Common myeloid progenitor, CD34-positive (primary cell): ENCODE measurements around the gene PTPRK.

Source experiments
- CTCF ChIA-PET: fragments of 350-600 bp; sonication (Branson Sonifier 250); formaldehyde crosslinking; loops from one replicate; lab custom pipeline; 2021; ENCODE audit warnings: antibody characterized with exemption; lab: Charles Lee
- POLR2A ChIA-PET: fragments of 350-600 bp; sonication (Branson Sonifier 250); formaldehyde crosslinking; loops from one replicate; lab custom pipeline; 2021; ENCODE audit warnings: antibody characterized with exemption; lab: Charles Lee
- DNase-seq, 3 donors: peaks; one replicate each; pipeline versions ENCODE4 v3.0.0 to v3.0.0-alpha.2; 2013
- H3K27ac ChIP-seq, 2 experiments: 1 replicate in 1 of 2; 2 replicates in 1 of 2; pipeline ENCODE4 v1.7.0; 2013; ENCODE audit warnings: inconsistent platforms in 2 of 2, low read length in 2 of 2, mild to moderate bottlenecking in 2 of 2, low read depth in 1 of 2, moderate library complexity in 1 of 2; ENCODE audit not compliant: severe bottlenecking in 2 of 2, insufficient read depth in 1 of 2, poor library complexity in 1 of 2
- H3K27me3 ChIP-seq, 5 experiments: replicated peaks in 2 of 5; 1 replicate in 3 of 5; 2 replicates in 2 of 5; pipeline versions ENCODE4 v1.6.1 to v1.7.0; 2013; ENCODE audit warnings: low read length in 4 of 5, mild to moderate bottlenecking in 2 of 5, moderate library complexity in 2 of 5, inconsistent platforms in 1 of 5; ENCODE audit not compliant: insufficient read depth in 5 of 5, control insufficient read depth in 4 of 5
- H3K36me3 ChIP-seq, 4 experiments: 1 replicate in 2 of 4; 2 replicates in 2 of 4; pipeline versions ENCODE4 v1.6.1 to v1.7.0; 2013; ENCODE audit warnings: low read length in 3 of 4, control low read depth in 1 of 4, mild to moderate bottlenecking in 1 of 4; ENCODE audit not compliant: control insufficient read depth in 4 of 4, insufficient read depth in 4 of 4
- H3K4me1 ChIP-seq, 4 experiments: 1 replicate in 3 of 4; 2 replicates in 1 of 4; pipeline versions ENCODE4 v1.6.1 to v1.7.1; 2013; ENCODE audit warnings: low read length in 3 of 4, mild to moderate bottlenecking in 3 of 4, control low read depth in 1 of 4, inconsistent platforms in 1 of 4, moderate library complexity in 1 of 4; ENCODE audit not compliant: control insufficient read depth in 4 of 4, insufficient read depth in 4 of 4; ENCODE audit errors: control extremely low read depth in 1 of 4
- H3K4me3 ChIP-seq, 7 experiments: 1 replicate in 4 of 7; 2 replicates in 3 of 7; pipeline versions ENCODE4 v1.5.1 to v1.7.0; 2013; ENCODE audit warnings: mild to moderate bottlenecking in 7 of 7, low read length in 6 of 7, moderate library complexity in 6 of 7, inconsistent platforms in 2 of 7, low read depth in 2 of 7, control low read depth in 1 of 7; ENCODE audit not compliant: insufficient read depth in 4 of 7, control insufficient read depth in 1 of 7; ENCODE audit errors: extremely low read depth in 1 of 7
- H3K9me3 ChIP-seq, 5 experiments: 1 replicate in 4 of 5; 2 replicates in 1 of 5; pipeline versions ENCODE4 v1.6.1 to v1.7.1; 2013; ENCODE audit warnings: low read length in 4 of 5, mild to moderate bottlenecking in 2 of 5, inconsistent platforms in 1 of 5, low read depth in 1 of 5, moderate library complexity in 1 of 5; ENCODE audit not compliant: control insufficient read depth in 4 of 5, insufficient read depth in 2 of 5; ENCODE audit errors: control extremely low read depth in 1 of 5
- WGBS: methylation state at CpG from one replicate; pipeline ENCODE4 v1.1.5; 2013; ENCODE audit not compliant: insufficient coverage; 5-methylcytosine and 5-hydroxymethylcytosine counted together

Gene PTPRK

DNA sequence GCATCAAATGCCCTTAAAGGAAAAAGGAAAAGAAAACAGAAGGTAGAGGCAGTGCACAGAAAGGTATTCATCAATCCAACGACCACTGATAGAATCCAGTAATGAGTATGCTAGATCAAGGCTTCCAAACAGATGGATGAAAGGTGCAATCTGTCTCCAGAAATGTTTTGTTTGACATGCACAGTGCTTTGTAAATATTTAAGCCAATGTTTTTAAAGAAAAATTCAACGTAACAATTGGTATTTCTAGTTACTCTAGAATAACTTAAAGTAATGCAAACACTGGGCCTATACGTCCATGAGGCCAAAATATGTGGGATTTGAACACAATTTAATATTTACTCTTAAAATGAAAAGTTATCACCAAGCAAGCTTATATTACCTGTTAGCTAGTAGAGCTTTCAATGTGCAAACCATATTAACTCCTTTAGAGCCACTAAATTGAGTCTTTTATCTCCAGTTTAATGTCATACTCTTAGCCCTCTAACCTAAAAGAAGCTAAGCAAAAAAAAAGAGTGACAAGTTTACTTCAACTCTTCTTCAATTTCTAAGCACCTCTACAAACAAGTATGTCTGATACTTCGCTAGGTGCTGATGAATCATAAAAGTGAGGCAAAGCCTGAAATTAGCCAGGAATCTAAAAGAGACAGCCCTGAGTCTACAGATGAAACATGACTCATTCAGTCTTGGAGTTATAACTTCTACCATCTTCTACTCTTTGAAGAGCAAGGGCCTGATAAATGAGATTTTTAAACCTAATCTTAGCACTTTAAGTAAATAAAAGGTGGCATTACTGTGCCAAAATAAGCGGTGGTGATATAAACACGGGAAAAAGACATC lies 169.8 kb downstream of the PTPRK start:
- ChIA-PET CTCF (interaction anchor here (0.7 kb wide), 1 partner anchor 18 kb away, joined by 3 read pairs; no protein-coding TSS in a partner anchor), POLR2A (no interaction called here)
- no peak for DNase-seq
- no peaks in the 10 kb centered on the region for H3K4me1 ChIP-seq
- H3K27me3 ChIP-seq, result no peaks in the 10 kb centered on the region
- no peak overlapping the region for H3K27ac ChIP-seq
- H3K4me3 ChIP-seq, result no peak overlapping the region
- H3K36me3 ChIP-seq, result no peaks in the 10 kb centered on the region
- 100% methylated on average over 1 of the region's 6 CpGs for WGBS
- no peaks in the 10 kb centered on the region for H3K9me3 ChIP-seq

DNA sequence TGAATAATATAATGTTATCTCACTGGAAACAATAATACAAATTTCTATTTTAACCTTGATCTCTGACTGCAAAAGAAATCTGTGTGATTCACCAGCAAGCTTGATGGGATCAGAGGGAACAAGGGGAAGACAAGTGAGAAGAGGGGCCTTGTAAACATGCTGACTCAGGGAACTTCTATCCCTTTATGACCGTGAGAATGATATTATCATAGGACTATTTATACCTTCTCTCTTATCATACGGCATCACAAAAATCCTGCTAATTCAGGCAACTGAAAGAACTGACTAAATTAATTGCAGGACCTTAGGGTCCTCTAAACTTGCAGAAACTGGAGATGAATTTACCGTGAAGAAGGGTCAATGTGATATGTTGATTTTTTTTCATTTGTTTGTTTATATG lies 173.3 kb downstream of the PTPRK start:
- DNase-seq, result no peak
- no peak overlapping the region for H3K27ac ChIP-seq
- no peak overlapping the region for H3K4me3 ChIP-seq
- no peaks in the 10 kb centered on the region for H3K36me3 ChIP-seq
- POLR2A ChIA-PET, result no interaction called here
- no peaks in the 10 kb centered on the region for H3K27me3 ChIP-seq
- WGBS, result 100% methylated on average over 1 of the region's 3 CpGs
- no peaks in the 10 kb centered on the region for H3K9me3 ChIP-seq
- H3K4me1 ChIP-seq, result no peaks in the 10 kb centered on the region
- CTCF ChIA-PET, result interaction anchor here (1.1 kb wide), 1 partner anchor 17 kb away, joined by 3 read pairs; no protein-coding TSS in a partner anchor

DNA sequence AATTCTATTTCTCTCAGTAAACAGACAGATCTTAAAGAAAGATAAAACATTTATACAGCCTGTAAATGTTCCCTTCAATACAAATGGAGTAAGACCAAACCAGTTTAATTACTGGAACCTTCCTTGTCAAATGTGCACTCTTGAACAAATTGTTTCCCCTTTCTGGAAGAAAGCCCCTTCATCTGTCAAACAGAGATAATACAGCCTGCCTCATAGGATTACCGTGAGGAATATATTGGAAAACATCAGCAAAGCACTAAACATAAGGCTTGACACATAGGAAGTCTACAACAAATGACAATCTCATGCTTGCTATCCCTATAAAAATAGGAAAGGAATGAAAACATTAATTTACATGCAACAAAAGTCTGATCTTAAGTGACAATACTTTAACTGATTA lies 173.8 kb downstream of the PTPRK start:
- H3K4me3 ChIP-seq, result no peak overlapping the region
- no peaks in the 10 kb centered on the region for H3K36me3 ChIP-seq
- no peak for DNase-seq
- no peaks in the 10 kb centered on the region for H3K27me3 ChIP-seq
- no CpG with 5 or more reads among the region's 1 CpG for WGBS
- POLR2A ChIA-PET, result interaction anchor here (0.6 kb wide), 1 partner anchor 11 kb away, joined by 5 read pairs; no protein-coding TSS in a partner anchor
- no peak overlapping the region for H3K27ac ChIP-seq
- CTCF ChIA-PET, result interaction anchor here (1.1 kb wide), 1 partner anchor 17 kb away, joined by 3 read pairs; no protein-coding TSS in a partner anchor
- no peaks in the 10 kb centered on the region for H3K9me3 ChIP-seq
- H3K4me1 ChIP-seq, result no peaks in the 10 kb centered on the region

GRCh38 chr6:128345278-128345677 lies 175.1 kb downstream of the PTPRK start:
- Histone ChIP-seq H3K27ac (no peak overlapping the region), H3K4me3 (no peak overlapping the region), H3K9me3 (no peaks in the 10 kb centered on the region), H3K27me3 (no peaks in the 10 kb centered on the region), H3K4me1 (no peaks in the 10 kb centered on the region), H3K36me3 (no peaks in the 10 kb centered on the region)
- CTCF ChIA-PET, result no interaction called here
- POLR2A ChIA-PET, result no interaction called here
- WGBS, result 100% methylated on average over 2 of the region's 4 CpGs
- DNase-seq, result no peak

- POLR2A ChIA-PET, result no interaction called here
Observed at GRCh38 chr6:128343706-128344105, 176.7 kb downstream of the PTPRK start.

GRCh38 chr6:128339635-128340450 lies 180.6 kb downstream of the PTPRK start:
- CTCF ChIA-PET, result interaction anchor here (1.1 kb wide), 1 partner anchor 484 kb away, joined by 3 read pairs; no protein-coding TSS in a partner anchor

More at GRCh38 chr6:128343706-128344105, 176.7 kb downstream of the PTPRK start:
- H3K27ac ChIP-seq, result no peak overlapping the region
- CTCF ChIA-PET, result no interaction called here
- H3K36me3 ChIP-seq, result no peaks in the 10 kb centered on the region
- no peaks in the 10 kb centered on the region for H3K27me3 ChIP-seq
- no peak for DNase-seq
- H3K4me1 ChIP-seq, result no peaks in the 10 kb centered on the region
- H3K9me3 ChIP-seq, result no peaks in the 10 kb centered on the region
- H3K4me3 ChIP-seq, result no peak overlapping the region
- WGBS, result 100% methylated on average over 1 of the region's 3 CpGs

More at GRCh38 chr6:128339635-128340450, 180.6 kb downstream of the PTPRK start:
- WGBS, result 100% methylated on average over 1 of the region's 1 CpG
- no peaks in the 10 kb centered on the region for H3K9me3 ChIP-seq
- no peak for DNase-seq
- no peaks in the 10 kb centered on the region for H3K27me3 ChIP-seq
- no peaks in the 10 kb centered on the region for H3K4me1 ChIP-seq
- no peak overlapping the region for H3K4me3 ChIP-seq
- H3K36me3 ChIP-seq, result no peaks in the 10 kb centered on the region
- POLR2A ChIA-PET, result interaction anchor here (0.6 kb wide), 1 partner anchor 180 kb away, joined by 3 read pairs; no protein-coding TSS in a partner anchor
- H3K27ac ChIP-seq, result no peak overlapping the region
